ENCODE results near the gene F8. TPM values are rescaled to one million over a fixed set of nuclear protein-coding genes. Genes with fewer than 3 reads are reported as not detected.

F8 gene
- total and polyA plus RNA-seq, 9 of the 15 experiments (the other 6 are each of a cell fraction or from before 2014, with no cell fraction given) = 0.41 to 3.8 (median 0.91) TPM

- intact Hi-C loops (cut with micrococcal nuclease) = no loop called here
- no peak overlapping the region for H3K9ac ChIP-seq (ENCODE audit: insufficient read depth in 1 of 2, low read depth in 2 of 2, low read length in 2 of 2)
- H3K27ac ChIP-seq (ENCODE audit: extremely low read depth, low read depth, low read length) = no peak overlapping the region; the same call in 2 of the 3 replicates
- H3K27me3 ChIP-seq (ENCODE audit: control insufficient read depth in 2 of 2, insufficient read depth in 2 of 2, low read length in 2 of 2) = no peaks in the 10 kb centered on the region
- CTCF ChIA-PET (ENCODE audit: low intra/inter-chr PET ratio) = no interaction called here
- ATAC-seq (no peak), FAIRE-seq (no peak), DNase-seq (ENCODE audit: extremely low read depth in 1 of 4, low spot score in 3 of 4) (peak in 2 of 4 experiments; percentile 20 to 45)
- in situ Hi-C loops (cut with MboI) = loop anchor here (5.0 kb wide), 1 partner anchor 142 kb away; no protein-coding TSS in a partner anchor
- peaks cover 21 to 32% of the 10 kb centered on the region in 2 experiments; a peak in 4 of 5 replicates for H3K4me1 ChIP-seq (replicated peaks in 1 of 2; ENCODE audit: control insufficient read depth in 2 of 2, insufficient read depth in 2 of 2, low read length in 2 of 2)
- H3K9me3 ChIP-seq (replicated peaks; ENCODE audit: control insufficient read depth, insufficient read depth, low read depth, low read length) = no peaks in the 10 kb centered on the region
- no peaks in the 10 kb centered on the region for H3K36me3 ChIP-seq (ENCODE audit: control insufficient read depth, insufficient read depth, low read length)
- no peak overlapping the region for H3K4me3 ChIP-seq
- BruUV-seq (replicated peaks) = no TSS peak
- 28% methylated on average over 2 of the region's 2 CpGs for WGBS (ENCODE audit: insufficient coverage, low coverage, missing lambda C conversion rate)
- H3K9me1 ChIP-seq (ENCODE audit: control insufficient read depth, insufficient read depth, low read length) = no peaks in the 10 kb centered on the region
- no peaks in the 10 kb centered on the region for H3K79me2 ChIP-seq (ENCODE audit: control insufficient read depth, insufficient read depth, low read length)
- H4K20me1 ChIP-seq (replicated peaks; ENCODE audit: control insufficient read depth, insufficient read depth, low read length) = no peaks in the 10 kb centered on the region
- H2AFZ ChIP-seq (ENCODE audit: low read depth, low read length) = peak overlapping the region; percentile 60
- H3K4me2 ChIP-seq (ENCODE audit: insufficient read depth, low read length) = peak overlapping the region; percentile 56
- POLR2A ChIA-PET = no interaction called here
- TF ChIP-seq DPF2 (IDR thresholded peaks at IDR 0.05) (peak; percentile 41; the same call in 1 of the 2 replicates), CBFA2T2 (conservative IDR thresholded peaks at IDR 0.05) (peak; percentile 45), SRSF1 (IDR thresholded peaks at IDR 0.05; ENCODE audit: low read depth, low read length) (no peak), TCF3 (CRISPR knock-in tag; IDR thresholded peaks at IDR 0.05) (peak; percentile 10; the same call in 1 of the 2 replicates), CBFA2T3 (IDR thresholded peaks at IDR 0.05) (peak; percentile 76), ARID1B (IDR thresholded peaks at IDR 0.05) (peak; percentile 68), FOSL1 (tag; conservative IDR thresholded peaks at IDR 0.05) (peak; percentile 51; the same call in 1 of the 2 replicates), CREB1 (IDR thresholded peaks at IDR 0.05) (no peak), CREB1 (CRISPR knock-in tag; IDR thresholded peaks at IDR 0.05) (no peak), MYBL2 (IDR thresholded peaks at IDR 0.05; ENCODE audit: low read depth) (no peak), MYBL2 (CRISPR knock-in tag; IDR thresholded peaks at IDR 0.05; ENCODE audit: borderline replicate concordance) (no peak), MECOM (CRISPR knock-in tag; IDR thresholded peaks at IDR 0.05) (0 out of 2 replicates have a peak, but pooled peaks have one; percentile 52), FOXA1 (IDR thresholded peaks at IDR 0.05; ENCODE audit: borderline replicate concordance) (no peak), ZKSCAN8 (CRISPR knock-in tag; IDR thresholded peaks at IDR 0.05) (no peak), JUND (IDR thresholded peaks at IDR 0.05; ENCODE audit: borderline replicate concordance, low read depth, low read length) (peak; percentile 20; the same call in 1 of the 2 replicates), JUND (tag; IDR thresholded peaks at IDR 0.05; ENCODE audit: borderline replicate concordance, low read depth, low read length) (no peak; the same call in 2 of the 3 replicates), SREBF2 (CRISPR knock-in tag; IDR thresholded peaks at IDR 0.05) (no peak), SMC3 (conservative IDR thresholded peaks at IDR 0.05; ENCODE audit: insufficient read depth, low read depth, low read length) (no peak), NCOR1 (IDR thresholded peaks at IDR 0.05) (peak; percentile 13; the same call in 1 of the 2 replicates), KDM1A (IDR thresholded peaks at IDR 0.05) (peak in 1 of 2 experiments; percentile 12; a peak in 1 of 4 replicates)
- TF ChIP-seq, protein P1, sequence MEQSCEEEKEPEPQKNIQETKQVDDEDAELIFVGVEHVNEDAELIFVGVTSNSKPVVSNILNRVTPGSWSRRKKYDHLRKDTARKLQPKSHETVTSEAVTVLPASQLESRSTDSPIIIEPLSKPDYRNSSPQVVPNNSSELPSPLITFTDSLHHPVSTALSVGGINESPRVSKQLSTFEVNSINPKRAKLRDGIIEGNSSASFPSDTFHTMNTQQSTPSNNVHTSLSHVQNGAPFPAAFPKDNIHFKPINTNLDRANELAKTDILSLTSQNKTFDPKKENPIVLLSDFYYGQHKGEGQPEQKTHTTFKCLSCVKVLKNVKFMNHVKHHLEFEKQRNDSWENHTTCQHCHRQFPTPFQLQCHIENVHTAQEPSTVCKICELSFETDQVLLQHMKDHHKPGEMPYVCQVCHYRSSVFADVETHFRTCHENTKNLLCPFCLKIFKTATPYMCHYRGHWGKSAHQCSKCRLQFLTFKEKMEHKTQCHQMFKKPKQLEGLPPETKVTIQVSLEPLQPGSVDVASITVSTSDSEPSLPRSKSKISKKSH (CRISPR knock-in tag; IDR thresholded peaks at IDR 0.05) = no peak
- TF ChIP-seq, protein P2, sequence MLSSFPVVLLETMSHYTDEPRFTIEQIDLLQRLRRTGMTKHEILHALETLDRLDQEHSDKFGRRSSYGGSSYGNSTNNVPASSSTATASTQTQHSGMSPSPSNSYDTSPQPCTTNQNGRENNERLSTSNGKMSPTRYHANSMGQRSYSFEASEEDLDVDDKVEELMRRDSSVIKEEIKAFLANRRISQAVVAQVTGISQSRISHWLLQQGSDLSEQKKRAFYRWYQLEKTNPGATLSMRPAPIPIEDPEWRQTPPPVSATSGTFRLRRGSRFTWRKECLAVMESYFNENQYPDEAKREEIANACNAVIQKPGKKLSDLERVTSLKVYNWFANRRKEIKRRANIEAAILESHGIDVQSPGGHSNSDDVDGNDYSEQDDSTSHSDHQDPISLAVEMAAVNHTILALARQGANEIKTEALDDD (IDR thresholded peaks at IDR 0.05) = peak; percentile 64; the same call in 1 of the 2 replicates
- TF ChIP-seq, protein P3, sequence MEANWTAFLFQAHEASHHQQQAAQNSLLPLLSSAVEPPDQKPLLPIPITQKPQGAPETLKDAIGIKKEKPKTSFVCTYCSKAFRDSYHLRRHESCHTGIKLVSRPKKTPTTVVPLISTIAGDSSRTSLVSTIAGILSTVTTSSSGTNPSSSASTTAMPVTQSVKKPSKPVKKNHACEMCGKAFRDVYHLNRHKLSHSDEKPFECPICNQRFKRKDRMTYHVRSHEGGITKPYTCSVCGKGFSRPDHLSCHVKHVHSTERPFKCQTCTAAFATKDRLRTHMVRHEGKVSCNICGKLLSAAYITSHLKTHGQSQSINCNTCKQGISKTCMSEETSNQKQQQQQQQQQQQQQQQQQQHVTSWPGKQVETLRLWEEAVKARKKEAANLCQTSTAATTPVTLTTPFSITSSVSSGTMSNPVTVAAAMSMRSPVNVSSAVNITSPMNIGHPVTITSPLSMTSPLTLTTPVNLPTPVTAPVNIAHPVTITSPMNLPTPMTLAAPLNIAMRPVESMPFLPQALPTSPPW (CRISPR knock-in tag; IDR thresholded peaks at IDR 0.05) = peak; percentile 52; the same call in 1 of the 2 replicates
Observed at GRCh38 chrX:155005190-155005589, 17.3 kb downstream of the F8 start.

Data from K562 (cell line).